IMR-90 (cell line): ENCODE measurements around the gene RAB29. TPM values are rescaled to one million over a fixed set of nuclear protein-coding genes. Genes with fewer than 3 reads are reported as not detected.

Experiments
- ATAC-seq: fragments of 200-7000 bp; cut with Tn5 transposase; 2 replicates; pipeline ENCODE4 v1.9.1; 2020; ENCODE audit warnings: low read depth, mild to moderate bottlenecking, moderate library complexity
- BruUV-seq: library from RNA; stranded (reverse); fragments of 400-500 nt; replicated peaks from 2 replicates; lab custom pipeline; 2021; lab: Mats Ljungman, UMichigan
- CTCF ChIA-PET: fragments of 300-600 bp; formaldehyde crosslinking; extraction: SDS; loops from one replicate; lab custom pipeline; 2021; ENCODE audit warnings: antibody characterized with exemption; lab: Yijun Ruan, JAX
- POLR2A ChIA-PET: fragments of 300-600 bp; sonication (Branson Sonifier 250); formaldehyde crosslinking; loops from one replicate; lab custom pipeline; 2022; ENCODE audit warnings: antibody characterized with exemption; ENCODE audit not compliant: unreplicated experiment; lab: Charles Lee
- DNase-seq: peaks from one replicate; pipeline ENCODE4 v3.0.0; 2013
- H2AFZ ChIP-seq: replicated peaks from 2 replicates; pipeline ENCODE3; 2013; ENCODE audit warnings: low read length, mild to moderate bottlenecking; ENCODE audit not compliant: poor library complexity
- H2AK5ac ChIP-seq: 2 replicates; pipeline ENCODE4 v1.6.1; 2013; ENCODE audit warnings: low read depth, low read length, inconsistent platforms
- H2AK9ac ChIP-seq: replicated peaks from 2 replicates; pipeline ENCODE3; 2013; ENCODE audit warnings: mild to moderate bottlenecking, low read depth, low read length, moderate library complexity; ENCODE audit not compliant: poor library complexity
- H2BK120ac ChIP-seq: 2 replicates; pipeline ENCODE4 v1.6.1; 2013; ENCODE audit warnings: low read depth, low read length, inconsistent platforms
- H2BK15ac ChIP-seq: 3 replicates; pipeline ENCODE4 v1.6.1; 2013; ENCODE audit warnings: low read depth, low read length, inconsistent platforms
- H2BK20ac ChIP-seq: 2 replicates; pipeline ENCODE4 v1.6.1; 2013; ENCODE audit warnings: low read depth, mild to moderate bottlenecking, inconsistent platforms, low read length, moderate library complexity
- H2BK5ac ChIP-seq: 2 replicates; pipeline ENCODE4 v1.6.1; 2013; ENCODE audit warnings: mild to moderate bottlenecking, low read depth, low read length, inconsistent platforms; ENCODE audit not compliant: poor library complexity, severe bottlenecking
- H3K14ac ChIP-seq: replicated peaks from 2 replicates; pipeline ENCODE4 v1.6.1; 2013; ENCODE audit warnings: low read depth, low read length, inconsistent platforms
- H3K18ac ChIP-seq: 2 replicates; pipeline ENCODE4 v1.6.1; 2013; ENCODE audit warnings: low read depth, low read length, control low read depth
- H3K23ac ChIP-seq: 2 replicates; pipeline ENCODE4 v1.6.1; 2013; ENCODE audit warnings: low read depth, low read length, inconsistent platforms
- H3K27ac ChIP-seq: 2 replicates; pipeline ENCODE4 v1.5.1; 2013; ENCODE audit warnings: mild to moderate bottlenecking, control low read depth, low read length; ENCODE audit not compliant: insufficient read depth
- H3K27me3 ChIP-seq: 2 replicates; pipeline ENCODE4 v1.6.1; 2013; ENCODE audit warnings: low read length; ENCODE audit not compliant: control insufficient read depth, insufficient read depth
- H3K36me3 ChIP-seq: 2 replicates; pipeline ENCODE4 v1.6.1; 2013; ENCODE audit warnings: low read length, mixed read lengths; ENCODE audit not compliant: control insufficient read depth, insufficient read depth
- H3K4ac ChIP-seq: 2 replicates; pipeline ENCODE4 v1.6.1; 2013; ENCODE audit warnings: low read depth, low read length, inconsistent platforms
- H3K4me1 ChIP-seq: 2 replicates; pipeline ENCODE4 v1.6.1; 2013; ENCODE audit warnings: low read length, mixed read lengths; ENCODE audit not compliant: control insufficient read depth, insufficient read depth
- H3K4me2 ChIP-seq: 2 replicates; pipeline ENCODE4 v1.6.1; 2013; ENCODE audit warnings: low read depth, mild to moderate bottlenecking, control low read depth, low read length, moderate library complexity
- H3K4me3 ChIP-seq: 2 replicates; pipeline ENCODE4 v1.5.1; 2013; ENCODE audit warnings: low read depth, mild to moderate bottlenecking, control low read depth, low read length, moderate library complexity; ENCODE audit not compliant: insufficient read depth
- H3K56ac ChIP-seq: 2 replicates; pipeline ENCODE4 v1.6.1; 2013; ENCODE audit warnings: low read length, inconsistent platforms; ENCODE audit not compliant: insufficient read depth; ENCODE audit errors: extremely low read depth
- H3K79me1 ChIP-seq, 2 experiments: 2 replicates each; pipeline ENCODE4 v1.6.1; 2013; ENCODE audit warnings: low read length in 2 of 2, inconsistent platforms in 1 of 2, low read depth in 1 of 2
- H3K9ac ChIP-seq: 2 replicates; pipeline ENCODE4 v1.6.1; 2013; ENCODE audit warnings: low read depth, low read length, control low read depth
- H3K9me1 ChIP-seq: 2 replicates; pipeline ENCODE4 v1.6.1; 2013; ENCODE audit warnings: low read length, inconsistent platforms; ENCODE audit not compliant: insufficient read depth
- H3K9me3 ChIP-seq: 2 replicates; pipeline ENCODE4 v1.6.1; 2013; ENCODE audit warnings: low read length; ENCODE audit not compliant: control insufficient read depth, insufficient read depth
- H4K20me1 ChIP-seq: 2 replicates; pipeline ENCODE4 v1.6.1; 2013; ENCODE audit warnings: low read length, inconsistent platforms; ENCODE audit not compliant: insufficient read depth
- H4K5ac ChIP-seq: 2 replicates; pipeline ENCODE4 v1.6.1; 2013; ENCODE audit warnings: mild to moderate bottlenecking, low read depth, low read length, control low read depth
- H4K8ac ChIP-seq, 2 experiments: 2 replicates each; pipeline ENCODE4 v1.6.1; 2013; ENCODE audit warnings: low read depth in 2 of 2, low read length in 2 of 2, control low read depth in 1 of 2, inconsistent platforms in 1 of 2
- H4K91ac ChIP-seq: 2 replicates; pipeline ENCODE4 v1.6.1; 2013; ENCODE audit warnings: low read depth, low read length, inconsistent platforms; ENCODE audit not compliant: insufficient read depth
- BHLHE40 ChIP-seq: fragments of 150-350 bp; IDR thresholded peaks from 2 replicates; pipeline ENCODE4 v1.6.1; 2016; ENCODE audit warnings: mild to moderate bottlenecking, low read depth, low read length
- ELK1 ChIP-seq: fragments of 150-350 bp; IDR thresholded peaks from 2 replicates; pipeline ENCODE4 v1.6.1; 2016; ENCODE audit warnings: low read depth, mild to moderate bottlenecking, low read length, moderate library complexity, borderline replicate concordance
- FOS ChIP-seq: fragments of 150-350 bp; IDR thresholded peaks from 2 replicates; pipeline ENCODE4 v1.6.1; 2016; ENCODE audit warnings: low read depth, low read length
- MAFK ChIP-seq: IDR thresholded peaks from 2 replicates; pipeline ENCODE4 v1.6.1; 2012; ENCODE audit warnings: low read depth, low read length, improper control_type of control experiment
- MAZ ChIP-seq: IDR thresholded peaks from 2 replicates; pipeline ENCODE4 v1.6.1; 2012; ENCODE audit warnings: low read depth, mild to moderate bottlenecking, low read length, improper control_type of control experiment, moderate library complexity, borderline replicate concordance
- MXI1 ChIP-seq: IDR thresholded peaks from 2 replicates; pipeline ENCODE4 v1.6.1; 2012; ENCODE audit warnings: low read depth, mild to moderate bottlenecking, low read length, moderate library complexity, borderline replicate concordance
- RCOR1 ChIP-seq: IDR thresholded peaks from 2 replicates; pipeline ENCODE4 v1.6.1; 2012; ENCODE audit warnings: mild to moderate bottlenecking, low read length, improper control_type of control experiment; ENCODE audit not compliant: insufficient replicate concordance
- SMC3 ChIP-seq: fragments of 150-350 bp; IDR thresholded peaks from 2 replicates; pipeline ENCODE4 v1.6.1; 2016; ENCODE audit warnings: low read depth, mild to moderate bottlenecking, antibody characterized with exemption, low read length, moderate library complexity
- WGBS, 2 experiments: methylation state at CpG; one replicate each; pipeline versions ENCODE4 v1.1.5 to v1.1.7; 2013; ENCODE audit warnings: missing lambda C conversion rate in 2 of 2; ENCODE audit not compliant: insufficient read length in 1 of 2; ENCODE audit errors: extremely low coverage in 2 of 2; 5-methylcytosine and 5-hydroxymethylcytosine counted together
- dilution Hi-C: fragments of 300-500 bp; cut with HindIII; formaldehyde crosslinking; loops from one replicate; pipeline ENCODE4 v1.14.3; 2018; ENCODE audit warnings: low sequenced_read_pairs; ENCODE audit not compliant: unreplicated experiment
- in situ Hi-C: fragments of 300-500 bp; cut with MboI; formaldehyde crosslinking; loops from 3 replicates; pipeline ENCODE4 v1.14.3; 2019; ENCODE audit warnings: low sequenced_read_pairs, inconsistent platforms, mixed read lengths
- intact Hi-C: fragments of 100-400 bp; cut with micrococcal nuclease; formaldehyde crosslinking; loops from 2 replicates; pipeline ENCODE4 v1.10.0; 2022
- polyA plus RNA-seq, 3 experiments: library from polyadenylated mRNA; depleted of rRNA; stranded (reverse); fragments of >200 nt; gene quantifications; 2 replicates each; pipeline ENCODE4 v1.2.3, GENCODE V29; 2012; ENCODE audit warnings: low replicate concordance in 1 of 3
- total RNA-seq: library from RNA; depleted of rRNA; stranded (reverse); fragments of >200 nt; gene quantifications from 2 replicates; pipeline ENCODE4 v1.2.3, GENCODE V29; 2012
- TF ChIP-seq, protein P1 (sequence below): conservative IDR thresholded peaks from 2 replicates; pipeline ENCODE4 v1.5.1; 2012; ENCODE audit warnings: mild to moderate bottlenecking, low read depth, low read length, improper control_type of control experiment

RAB29 gene
- total and polyA plus RNA-seq, 2 of the 4 experiments (the other 2 are of a cell fraction) = 5.7 to 7.3 TPM

DNA sequence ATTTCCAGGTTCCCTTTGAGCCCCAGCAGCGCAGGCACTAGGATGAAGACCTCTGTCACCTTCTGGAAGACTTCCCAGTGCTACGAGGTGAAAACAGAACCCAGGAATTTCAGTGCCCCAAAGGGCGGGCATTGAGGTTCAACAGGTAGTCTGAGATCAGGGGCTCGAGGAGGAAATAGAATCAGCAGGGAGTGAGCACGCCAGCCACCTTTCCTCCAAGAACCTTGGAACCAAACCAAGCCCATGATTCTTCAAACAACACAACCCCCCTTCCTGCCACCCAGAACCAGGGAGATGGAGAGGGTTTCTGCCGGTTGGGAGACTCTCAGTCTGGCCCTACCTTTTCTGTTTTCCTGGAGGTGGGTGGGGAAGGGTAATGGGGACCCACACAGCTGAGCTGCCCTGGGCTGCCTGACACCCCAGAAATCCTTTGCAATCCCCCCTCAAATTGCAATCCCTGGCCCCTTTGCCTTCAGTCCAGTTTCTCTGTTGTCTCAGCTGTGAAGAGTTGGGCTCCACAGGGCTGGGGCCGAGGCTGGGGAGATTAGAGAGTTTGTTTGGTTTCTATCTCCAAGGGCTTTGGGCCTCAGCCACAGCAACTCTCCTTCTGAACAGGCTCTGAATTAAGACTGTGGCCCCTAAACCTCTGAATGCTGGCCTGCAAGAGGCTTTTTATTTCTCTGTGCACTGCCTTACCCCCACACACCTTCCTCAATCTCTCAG, 25.9 kb upstream of the RAB29 start:
- H3K4me2 ChIP-seq = no peak overlapping the region
- peaks cover 5 to 13% of the 10 kb centered on the region in 2 experiments; a peak in 3 of 4 replicates for H3K79me1 ChIP-seq
- no peak overlapping the region for H3K56ac ChIP-seq
- H4K8ac ChIP-seq = no peak overlapping the region
- no peak overlapping the region for H3K9ac ChIP-seq
- intact Hi-C loops (no loop called here), dilution Hi-C loops (no loop called here), in situ Hi-C loops (no loop called here)
- peak; percentile 36; the same call in 1 of the 2 replicates for ATAC-seq
- no peak overlapping the region for H2AK5ac ChIP-seq
- no peak overlapping the region for H4K91ac ChIP-seq
- 0 out of 2 replicates have a peak, but pooled peaks cover 6% of the 10 kb centered on the region for H4K20me1 ChIP-seq
- no peak overlapping the region for H2BK5ac ChIP-seq
- H3K18ac ChIP-seq = no peak overlapping the region
- H3K23ac ChIP-seq = no peak overlapping the region
- no peak for DNase-seq
- H3K27me3 ChIP-seq = no peaks in the 10 kb centered on the region
- no peaks in the 10 kb centered on the region for H3K9me3 ChIP-seq
- no peak overlapping the region for H3K27ac ChIP-seq
- no peak overlapping the region for H3K4me3 ChIP-seq
- TF ChIP-seq RCOR1 (no peak), MAFK (no peak), MXI1 (no peak), SMC3 (no peak), FOS (no peak), MAZ (no peak), ELK1 (no peak), BHLHE40 (no peak)
- TF ChIP-seq, protein P1, sequence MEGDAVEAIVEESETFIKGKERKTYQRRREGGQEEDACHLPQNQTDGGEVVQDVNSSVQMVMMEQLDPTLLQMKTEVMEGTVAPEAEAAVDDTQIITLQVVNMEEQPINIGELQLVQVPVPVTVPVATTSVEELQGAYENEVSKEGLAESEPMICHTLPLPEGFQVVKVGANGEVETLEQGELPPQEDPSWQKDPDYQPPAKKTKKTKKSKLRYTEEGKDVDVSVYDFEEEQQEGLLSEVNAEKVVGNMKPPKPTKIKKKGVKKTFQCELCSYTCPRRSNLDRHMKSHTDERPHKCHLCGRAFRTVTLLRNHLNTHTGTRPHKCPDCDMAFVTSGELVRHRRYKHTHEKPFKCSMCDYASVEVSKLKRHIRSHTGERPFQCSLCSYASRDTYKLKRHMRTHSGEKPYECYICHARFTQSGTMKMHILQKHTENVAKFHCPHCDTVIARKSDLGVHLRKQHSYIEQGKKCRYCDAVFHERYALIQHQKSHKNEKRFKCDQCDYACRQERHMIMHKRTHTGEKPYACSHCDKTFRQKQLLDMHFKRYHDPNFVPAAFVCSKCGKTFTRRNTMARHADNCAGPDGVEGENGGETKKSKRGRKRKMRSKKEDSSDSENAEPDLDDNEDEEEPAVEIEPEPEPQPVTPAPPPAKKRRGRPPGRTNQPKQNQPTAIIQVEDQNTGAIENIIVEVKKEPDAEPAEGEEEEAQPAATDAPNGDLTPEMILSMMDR = no peak
- H3K4me1 ChIP-seq = no peaks in the 10 kb centered on the region
- H3K9me1 ChIP-seq = peaks cover 4% of the 10 kb centered on the region; the same call in 1 of the 2 replicates
- no peak overlapping the region for H2BK15ac ChIP-seq
- no peak overlapping the region for H3K4ac ChIP-seq
- H2BK120ac ChIP-seq = no peak overlapping the region
- CTCF ChIA-PET = interaction anchor here (1.8 kb wide), 1 partner anchor 9 kb away, joined by 5 read pairs; no protein-coding TSS in a partner anchor
- no peak overlapping the region for H2AFZ ChIP-seq
- no peak overlapping the region for H4K5ac ChIP-seq
- BruUV-seq = no TSS peak
- H3K36me3 ChIP-seq = peaks cover 40% of the 10 kb centered on the region
- H3K14ac ChIP-seq = no peak overlapping the region
- no peak overlapping the region for H2AK9ac ChIP-seq
- no CpG with 5 or more reads among the region's 7 CpGs for WGBS, 2 experiments
- POLR2A ChIA-PET = no interaction called here
- H2BK20ac ChIP-seq = no peak overlapping the region
